Body of pancreas (tissue), 4 donors: ENCODE data around the gene ALDH3A1. TPM values are rescaled to one million over a fixed set of nuclear protein-coding genes. Genes with fewer than 3 reads are reported as not detected.
A peak's percentile ranks its signal among the peaks of the same experiment; 100 is the strongest.

Experiments used
- ATAC-seq: fragments of 150-250 bp; one replicate; pipeline ENCODE4 v1.9.1; 2016
- DNase-seq, 4 donors: peaks; one replicate each; pipeline ENCODE4 v3.0.0-alpha.2; 2019
- H3K27ac ChIP-seq, 4 donors: fragments of 200-600 bp; sonication (generic); 1 replicate in 3 of 4; 2 replicates in 1 of 4; pipeline versions ENCODE4 v1.5.1 to v1.6.1; 2016 to 2019; ENCODE audit warnings: mild to moderate bottlenecking in 1 of 4, mixed read lengths in 1 of 4, moderate library complexity in 1 of 4
- H3K27me3 ChIP-seq, 2 donors: fragments of 200-600 bp; sonication (generic); one replicate each; pipeline ENCODE4 v1.6.0; 2016; ENCODE audit warnings: mild to moderate bottlenecking in 1 of 2
- H3K36me3 ChIP-seq, 2 donors: fragments of 200-600 bp; sonication (generic); replicated peaks in 1 of 2; 2 replicates each; pipeline ENCODE4 v1.5.1; 2016; ENCODE audit warnings: low read depth in 2 of 2; ENCODE audit not compliant: insufficient read depth in 1 of 2
- H3K4me1 ChIP-seq: fragments of 200-600 bp; sonication (generic); one replicate; pipeline ENCODE4 v1.6.0; 2016
- H3K4me3 ChIP-seq, 2 donors: fragments of 200-600 bp; sonication (generic); 1 replicate in 1 of 2; 2 replicates in 1 of 2; pipeline ENCODE4 v1.5.1; 2016 to 2019
- H3K9me3 ChIP-seq, 3 donors: fragments of 200-600 bp; sonication (generic); 1 replicate in 2 of 3; 2 replicates in 1 of 3; pipeline ENCODE4 v1.5.1; 2016
- POLR2A ChIP-seq, 3 donors: fragments of 450-650 bp; IDR thresholded peaks; one replicate each; pipeline ENCODE4 v1.6.1; 2016; ENCODE audit warnings: antibody characterized with exemption in 3 of 3, mild to moderate bottlenecking in 2 of 3
- WGBS, 2 donors: methylation state at CpG; one replicate each; pipeline ENCODE4 v1.1.5; 2017; 5-methylcytosine and 5-hydroxymethylcytosine counted together
- intact Hi-C: fragments of 100-400 bp; cut with DNase I; formaldehyde crosslinking; loops from one replicate; pipeline ENCODE4 v1.15.1; 2023
- total RNA-seq, 2 donors: library from RNA; depleted of rRNA; stranded (reverse); fragments of >200 nt; gene quantifications; one replicate each; pipeline ENCODE4 v1.1.0, GENCODE V29; 2016
- TF ChIP-seq, protein P1 (sequence below), 7 experiments: fragments of 450-650 bp in 4 of 7; fragments of 200-600 bp in 3 of 7; sonication (generic) in 3 of 7; IDR thresholded peaks; one replicate each; pipeline ENCODE4 v1.5.1; 2016 to 2019; ENCODE audit warnings: antibody characterized with exemption in 7 of 7

The ALDH3A1 gene
- total RNA-seq, result 1 to 10 TPM in 1 of 2 donors, under 1 TPM in 1; 0.33 to 1.8 TPM

DNA sequence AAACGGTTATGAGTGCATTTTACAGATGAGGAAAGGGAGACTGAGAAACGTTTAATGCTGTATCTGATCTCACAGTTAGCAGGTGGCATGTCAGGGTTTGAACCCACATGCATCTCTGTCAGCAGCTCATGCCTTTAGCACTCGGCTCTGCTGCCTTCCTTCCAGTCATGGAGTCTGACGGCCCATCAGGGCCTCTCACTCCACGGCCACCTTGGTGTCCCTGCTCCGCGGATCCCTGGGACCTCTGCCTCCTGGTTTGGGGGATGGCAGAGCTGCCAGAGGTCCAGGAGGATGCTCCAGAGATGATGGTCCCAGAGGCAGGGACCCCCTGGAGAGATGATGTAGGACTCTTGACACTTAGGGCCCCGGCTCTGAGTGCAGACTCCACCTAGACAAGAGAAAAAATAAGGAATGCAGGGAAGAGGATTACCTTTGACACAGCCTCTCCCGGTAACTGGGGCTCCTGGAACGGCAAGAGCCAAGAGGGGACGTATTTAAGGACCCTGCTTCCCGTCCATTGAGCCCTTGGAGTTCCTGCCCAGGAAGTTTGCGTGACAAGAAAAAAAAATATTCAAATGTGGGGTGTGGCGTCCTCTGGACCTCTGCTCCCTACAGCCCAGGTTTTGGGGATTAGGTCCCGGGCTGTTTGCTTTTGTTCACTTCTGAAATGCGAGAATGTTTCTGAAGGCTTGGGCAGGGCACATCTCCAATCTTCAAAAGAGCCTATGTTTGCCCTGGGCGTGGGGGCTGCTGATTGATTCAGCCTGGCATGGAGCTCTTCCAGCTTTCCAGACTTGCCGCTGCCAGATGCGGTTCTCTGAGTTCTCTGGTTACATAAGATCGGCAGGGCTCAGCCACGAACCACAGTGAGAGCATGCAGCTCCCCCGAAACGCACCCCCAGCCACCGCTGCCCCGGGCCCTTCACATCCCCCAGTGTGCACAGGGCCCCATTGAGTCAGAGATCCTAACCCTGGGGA lies at the start of gene ALDH3A1:
Gene ALDH3A1, minus strand, starts transcription at position 470 of the 978 bp plus-strand sequence. CDS start 3,169 bp downstream, outside the sequence.
- no peak within 1 kb of the TSS for H3K27ac ChIP-seq
- WGBS, 2 donors, result 30 to 38% methylated on average over 18 to 25 of the region's 25 CpGs
- no peaks in the 10 kb centered on the region for H3K36me3 ChIP-seq
- DNase-seq (peak in 3 of 4 donors; percentile 30 to 63 (median 50)), ATAC-seq (no peak)
- no peak for TF ChIP-seq POLR2A (IDR thresholded peaks at IDR 0.05)
- TF ChIP-seq, protein P1, sequence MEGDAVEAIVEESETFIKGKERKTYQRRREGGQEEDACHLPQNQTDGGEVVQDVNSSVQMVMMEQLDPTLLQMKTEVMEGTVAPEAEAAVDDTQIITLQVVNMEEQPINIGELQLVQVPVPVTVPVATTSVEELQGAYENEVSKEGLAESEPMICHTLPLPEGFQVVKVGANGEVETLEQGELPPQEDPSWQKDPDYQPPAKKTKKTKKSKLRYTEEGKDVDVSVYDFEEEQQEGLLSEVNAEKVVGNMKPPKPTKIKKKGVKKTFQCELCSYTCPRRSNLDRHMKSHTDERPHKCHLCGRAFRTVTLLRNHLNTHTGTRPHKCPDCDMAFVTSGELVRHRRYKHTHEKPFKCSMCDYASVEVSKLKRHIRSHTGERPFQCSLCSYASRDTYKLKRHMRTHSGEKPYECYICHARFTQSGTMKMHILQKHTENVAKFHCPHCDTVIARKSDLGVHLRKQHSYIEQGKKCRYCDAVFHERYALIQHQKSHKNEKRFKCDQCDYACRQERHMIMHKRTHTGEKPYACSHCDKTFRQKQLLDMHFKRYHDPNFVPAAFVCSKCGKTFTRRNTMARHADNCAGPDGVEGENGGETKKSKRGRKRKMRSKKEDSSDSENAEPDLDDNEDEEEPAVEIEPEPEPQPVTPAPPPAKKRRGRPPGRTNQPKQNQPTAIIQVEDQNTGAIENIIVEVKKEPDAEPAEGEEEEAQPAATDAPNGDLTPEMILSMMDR (IDR thresholded peaks at IDR 0.05), result no peak
- no peak within 1 kb of the TSS for H3K4me3 ChIP-seq
- H3K4me1 ChIP-seq, result peaks cover 19% of the 10 kb centered on the region
- no peaks in the 10 kb centered on the region for H3K27me3 ChIP-seq
- intact Hi-C loops, result no loop called here
- no peaks in the 10 kb centered on the region for H3K9me3 ChIP-seq

DNA sequence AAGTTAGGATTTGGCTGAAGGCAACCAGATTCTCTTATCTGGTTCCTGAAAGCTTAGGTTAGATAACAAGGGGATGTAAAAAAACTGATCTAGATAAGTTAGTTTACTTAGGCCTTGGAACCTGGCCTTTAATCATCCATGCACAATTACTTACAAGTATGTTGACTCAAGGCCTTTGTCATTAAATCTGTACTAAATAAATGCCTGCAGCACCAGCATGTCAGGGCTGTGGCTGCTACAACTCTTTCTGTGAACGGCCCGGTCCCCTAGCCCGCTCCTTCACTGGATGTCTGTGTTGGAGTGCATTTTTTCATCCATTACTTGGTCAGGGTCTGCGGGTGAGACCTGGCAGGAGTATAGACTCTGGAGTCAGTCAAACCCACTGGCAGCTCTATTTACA lies 48.4 kb upstream of the ALDH3A1 start:
- ATAC-seq (no peak), DNase-seq (no peak)
- no peak overlapping the region for H3K27ac ChIP-seq
- TF ChIP-seq, protein P1 (IDR thresholded peaks at IDR 0.05), result no peak
- TF ChIP-seq POLR2A (IDR thresholded peaks at IDR 0.05), result no peak
- 94 to 98% methylated on average over 4 of the region's 4 CpGs for WGBS, 2 donors
- intact Hi-C loops, result no loop called here
- H3K27me3 ChIP-seq, result no peaks in the 10 kb centered on the region
- peaks cover 14 to 26% of the 10 kb centered on the region in 2 donors for H3K36me3 ChIP-seq
- H3K9me3 ChIP-seq, result peaks cover 0 to 8% (median 0%) of the 10 kb centered on the region in 3 donors
- no peak overlapping the region for H3K4me3 ChIP-seq
- no peaks in the 10 kb centered on the region for H3K4me1 ChIP-seq

DNA sequence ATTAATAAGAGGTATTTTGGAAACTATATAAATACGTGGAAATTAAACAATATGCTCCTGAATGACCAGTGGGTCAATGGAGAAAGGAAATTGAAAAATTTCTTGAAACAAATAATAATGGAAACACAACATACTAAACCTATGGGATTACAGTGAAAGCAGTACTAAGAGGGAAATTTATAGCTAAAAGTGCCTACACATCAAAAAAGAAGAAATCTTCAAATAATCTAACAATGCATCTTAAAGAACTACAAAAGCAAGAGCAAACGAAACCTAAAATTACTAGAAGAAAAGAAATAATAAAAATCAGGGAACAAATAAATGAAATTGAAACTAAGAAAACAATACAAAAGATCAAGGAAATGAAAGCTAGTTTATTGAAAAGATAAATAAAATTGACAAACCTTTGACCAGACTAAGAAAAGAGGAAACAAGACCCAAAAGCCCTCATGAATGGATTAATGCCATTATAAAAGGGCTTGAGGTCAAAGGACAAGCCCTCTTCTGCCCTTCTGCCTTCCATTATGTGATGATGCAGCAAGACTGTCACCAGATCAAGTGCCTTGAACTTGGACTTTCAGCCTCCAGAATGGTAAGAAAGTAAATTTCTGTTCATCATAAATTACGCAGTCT lies 43.9 kb upstream of the ALDH3A1 start:
- Histone ChIP-seq H3K4me3 (no peak overlapping the region), H3K27ac (no peak overlapping the region), H3K27me3 (no peaks in the 10 kb centered on the region), H3K4me1 (no peaks in the 10 kb centered on the region), H3K36me3 (peaks cover 8 to 19% of the 10 kb centered on the region in 2 donors), H3K9me3 (peaks cover 0 to 7% (median 0%) of the 10 kb centered on the region in 3 donors)
- no peak for TF ChIP-seq POLR2A (IDR thresholded peaks at IDR 0.05)
- TF ChIP-seq, protein P1 (IDR thresholded peaks at IDR 0.05), result no peak
- ATAC-seq, result no peak
- intact Hi-C loops, result no loop called here
- 97 to 98% methylated on average over 3 of the region's 3 CpGs for whole genome bisulfite sequencing, 2 donors
- no peak for DNase-seq

DNA sequence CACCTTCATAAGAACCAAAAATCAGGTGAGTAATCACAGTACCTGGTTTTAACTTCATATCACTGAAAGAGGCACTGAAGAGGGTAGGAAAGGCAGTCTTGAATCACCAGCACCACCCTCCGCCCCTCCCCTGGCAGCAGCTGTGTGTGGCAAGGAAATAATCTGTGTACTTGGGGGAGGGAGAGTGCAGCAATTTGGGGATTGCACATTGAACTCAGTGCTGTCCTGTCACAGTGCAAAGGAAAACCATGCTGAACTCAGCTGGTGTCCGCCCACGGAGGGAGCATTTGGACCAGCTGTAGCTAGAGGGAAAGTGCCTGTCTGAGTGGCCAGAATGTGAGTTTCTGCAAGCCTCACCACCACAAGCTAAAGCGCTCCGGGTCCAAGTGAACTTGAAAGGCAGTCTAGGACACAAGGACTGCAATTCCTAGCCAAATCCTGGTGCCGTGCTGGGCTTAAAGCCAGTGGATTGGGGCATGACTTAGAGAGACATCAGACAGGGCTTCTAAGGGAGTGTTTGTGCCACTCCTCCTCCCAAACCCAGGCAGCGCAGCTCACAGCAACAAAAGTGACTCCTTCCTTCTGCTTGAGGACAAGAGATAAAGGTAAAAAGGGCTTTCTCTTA lies 39.7 kb upstream of the ALDH3A1 start:
- WGBS, 2 donors, result 92 to 95% methylated on average over 5 to 7 of the region's 7 CpGs
- Histone ChIP-seq H3K36me3 (peaks cover 0 to 3% of the 10 kb centered on the region in 2 donors), H3K4me1 (no peaks in the 10 kb centered on the region), H3K4me3 (no peak overlapping the region), H3K27me3 (no peaks in the 10 kb centered on the region), H3K9me3 (no peaks in the 10 kb centered on the region), H3K27ac (no peak overlapping the region)
- TF ChIP-seq, protein P1 (IDR thresholded peaks at IDR 0.05), result no peak
- no peak for TF ChIP-seq POLR2A (IDR thresholded peaks at IDR 0.05)
- DNase-seq (no peak), ATAC-seq (no peak)
- intact Hi-C loops, result no loop called here
